GM12874 (cell line): ENCODE measurements around the gene GALNT14.

Source experiments
- CTCF ChIP-seq: IDR thresholded peaks from 2 replicates; pipeline ENCODE4 v1.5.1; 2011; ENCODE audit warnings: low read depth, mild to moderate bottlenecking, control low read depth, low read length, moderate library complexity; ENCODE audit not compliant: insufficient read depth

GALNT14 gene

GRCh38 chr2:31086590-31086989 lies 51.6 kb downstream of the GALNT14 start:
- no peak for TF ChIP-seq CTCF

GRCh38 chr2:31083234-31083993 lies 54.8 kb downstream of the GALNT14 start:
- no peak for TF ChIP-seq CTCF

GRCh38 chr2:31082002-31082401 lies 56.2 kb downstream of the GALNT14 start:
- no peak for TF ChIP-seq CTCF

GRCh38 chr2:31081492-31081891 lies 56.7 kb downstream of the GALNT14 start:
- no peak for TF ChIP-seq CTCF

GRCh38 chr2:31080361-31080760 lies 57.9 kb downstream of the GALNT14 start:
- TF ChIP-seq CTCF = no peak

- no peak for TF ChIP-seq CTCF
Observed at GRCh38 chr2:31079665-31080064, 58.6 kb downstream of the GALNT14 start.

GRCh38 chr2:31078579-31079105 lies 59.6 kb downstream of the GALNT14 start:
- TF ChIP-seq CTCF = no peak

GRCh38 chr2:31078011-31078410 lies 60.2 kb downstream of the GALNT14 start:
- TF ChIP-seq CTCF = no peak
